HUES6 (cell line): ENCODE measurements around the gene ERVW-1.
"Not testable (repeated sequence)": the region's sequence is repeated elsewhere in the genome, so short reads cannot be mapped to it uniquely, and the experiment has no call there.

Source experiments
- H3K27ac ChIP-seq: 2 replicates; pipeline ENCODE4 v1.7.0; 2013; ENCODE audit warnings: low read depth, mild to moderate bottlenecking, low read length, inconsistent platforms
- H3K27me3 ChIP-seq: 2 replicates; pipeline ENCODE4 v1.6.1; 2013; ENCODE audit warnings: low read length; ENCODE audit not compliant: control insufficient read depth, insufficient read depth
- H3K36me3 ChIP-seq: 2 replicates; pipeline ENCODE4 v1.6.1; 2013; ENCODE audit warnings: low read length; ENCODE audit not compliant: control insufficient read depth, insufficient read depth
- H3K4me1 ChIP-seq: 2 replicates; pipeline ENCODE4 v1.6.1; 2013; ENCODE audit warnings: low read length; ENCODE audit not compliant: control insufficient read depth, insufficient read depth
- H3K4me3 ChIP-seq: 2 replicates; pipeline ENCODE4 v1.5.1; 2013; ENCODE audit warnings: low read depth, low read length
- H3K9ac ChIP-seq: one replicate; pipeline ENCODE4 v1.6.1; 2013; ENCODE audit warnings: mild to moderate bottlenecking, low read length
- H3K9me3 ChIP-seq: 2 replicates; pipeline ENCODE4 v1.6.1; 2013; ENCODE audit warnings: low read depth, low read length; ENCODE audit not compliant: control insufficient read depth, insufficient read depth

Gene ERVW-1

DNA sequence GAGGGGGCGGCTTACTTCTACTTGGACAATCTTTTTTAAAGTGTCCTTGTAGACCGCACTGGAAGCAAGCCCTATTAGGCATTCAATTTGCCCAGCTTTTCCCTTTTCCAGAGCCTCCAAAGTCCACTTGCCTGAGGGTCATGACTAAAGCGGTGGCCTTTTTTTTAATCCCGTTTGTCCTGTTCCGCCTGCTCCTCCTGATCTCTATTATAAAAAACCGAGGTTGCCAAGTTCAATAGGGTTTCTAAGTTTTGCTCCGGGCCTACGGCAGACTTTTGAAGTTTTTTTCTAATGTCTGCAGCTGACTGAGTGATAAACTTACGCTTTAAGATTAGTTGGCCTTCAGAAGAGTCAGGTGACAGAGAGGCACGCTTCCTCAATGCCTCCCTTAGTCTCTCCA, 3.8 kb downstream of the ERVW-1 start:
- H3K27me3 ChIP-seq, H3K4me1 ChIP-seq, H3K4me3 ChIP-seq, H3K36me3 ChIP-seq, H3K9ac ChIP-seq, H3K27ac ChIP-seq, H3K9me3 ChIP-seq: not testable (repeated sequence)

DNA sequence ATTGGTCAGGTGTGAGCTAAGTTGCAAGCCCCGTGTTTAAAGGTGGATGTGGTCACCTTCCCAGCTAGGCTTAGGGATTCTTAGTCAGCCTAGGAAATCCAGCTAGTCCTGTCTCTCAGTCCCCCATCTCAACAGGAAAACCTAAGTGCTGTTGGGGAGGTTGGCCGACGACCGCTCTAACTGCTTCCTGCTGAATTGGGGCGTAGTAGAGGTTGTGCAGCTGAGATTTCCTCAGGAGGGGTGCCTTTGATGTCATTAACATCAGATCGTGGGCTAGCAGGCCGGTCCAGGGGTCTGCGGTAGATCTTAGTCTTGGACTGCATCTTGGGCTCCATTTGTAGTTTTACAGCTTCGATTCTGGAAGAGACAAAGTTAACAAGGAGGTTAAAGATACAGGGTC, 9.2 kb downstream of the ERVW-1 start:
- H3K9ac ChIP-seq, H3K27ac ChIP-seq, H3K36me3 ChIP-seq, H3K4me1 ChIP-seq, H3K9me3 ChIP-seq, H3K4me3 ChIP-seq, H3K27me3 ChIP-seq: not testable (repeated sequence)

- no peak overlapping the region for H3K4me3 ChIP-seq
- H3K4me1 ChIP-seq = no peaks in the 10 kb centered on the region
- H3K27ac ChIP-seq = no peak overlapping the region
- no peak overlapping the region for H3K9ac ChIP-seq
- H3K36me3 ChIP-seq = no peaks in the 10 kb centered on the region
- H3K9me3 ChIP-seq = peaks cover 9% of the 10 kb centered on the region; the same call in 1 of the 2 replicates
- H3K27me3 ChIP-seq = no peaks in the 10 kb centered on the region
Observed at GRCh38 chr7:92466682-92467081, 11.1 kb downstream of the ERVW-1 start.

GRCh38 chr7:92464515-92464914, 13.2 kb downstream of the ERVW-1 start:
- H3K36me3 ChIP-seq = no peaks in the 10 kb centered on the region
- no peak overlapping the region for H3K27ac ChIP-seq
- H3K9ac ChIP-seq = no peak overlapping the region
- no peaks in the 10 kb centered on the region for H3K27me3 ChIP-seq
- no peaks in the 10 kb centered on the region for H3K4me1 ChIP-seq
- peaks cover 9% of the 10 kb centered on the region; the same call in 1 of the 2 replicates for H3K9me3 ChIP-seq
- no peak overlapping the region for H3K4me3 ChIP-seq

- H3K4me3 ChIP-seq = no peak overlapping the region
- no peaks in the 10 kb centered on the region for H3K9me3 ChIP-seq
- no peaks in the 10 kb centered on the region for H3K27me3 ChIP-seq
- 0 out of 2 replicates have a peak, but pooled peaks cover 3% of the 10 kb centered on the region for H3K36me3 ChIP-seq
- H3K27ac ChIP-seq = no peak overlapping the region
- H3K9ac ChIP-seq = no peak overlapping the region
- no peaks in the 10 kb centered on the region for H3K4me1 ChIP-seq
Observed at GRCh38 chr7:92462560-92462959, 15.2 kb downstream of the ERVW-1 start.

GRCh38 chr7:92461027-92462003, 16.4 kb downstream of the ERVW-1 start:
- Histone ChIP-seq H3K36me3 (peaks cover 12% of the 10 kb centered on the region), H3K9me3 (no peaks in the 10 kb centered on the region), H3K27ac (no peak overlapping the region), H3K27me3 (no peaks in the 10 kb centered on the region), H3K9ac (no peak overlapping the region), H3K4me1 (no peaks in the 10 kb centered on the region), H3K4me3 (no peak overlapping the region)

GRCh38 chr7:92460510-92460909, 17.2 kb downstream of the ERVW-1 start:
- Histone ChIP-seq H3K27me3 (no peaks in the 10 kb centered on the region), H3K9ac (no peak overlapping the region), H3K27ac (no peak overlapping the region)

GRCh38 chr7:92460109-92460508, 17.6 kb downstream of the ERVW-1 start:
- H3K36me3 ChIP-seq = peaks cover 24% of the 10 kb centered on the region
- H3K4me3 ChIP-seq = no peak overlapping the region
- H3K27me3 ChIP-seq = no peaks in the 10 kb centered on the region
- no peaks in the 10 kb centered on the region for H3K4me1 ChIP-seq
- no peak overlapping the region for H3K9ac ChIP-seq
- H3K27ac ChIP-seq = no peak overlapping the region
- H3K9me3 ChIP-seq = no peaks in the 10 kb centered on the region

More at GRCh38 chr7:92460510-92460909, 17.2 kb downstream of the ERVW-1 start:
- Histone ChIP-seq H3K4me3 (no peak overlapping the region), H3K36me3 (peaks cover 20% of the 10 kb centered on the region), H3K4me1 (no peaks in the 10 kb centered on the region), H3K9me3 (no peaks in the 10 kb centered on the region)

- H3K27me3 ChIP-seq = no peaks in the 10 kb centered on the region
- H3K4me3 ChIP-seq = no peak overlapping the region
- peaks cover 63% of the 10 kb centered on the region for H3K36me3 ChIP-seq
- no peaks in the 10 kb centered on the region for H3K4me1 ChIP-seq
- H3K9me3 ChIP-seq = no peaks in the 10 kb centered on the region
- no peak overlapping the region for H3K27ac ChIP-seq
- no peak overlapping the region for H3K9ac ChIP-seq
Observed at GRCh38 chr7:92456236-92456635, 21.5 kb downstream of the ERVW-1 start.

DNA sequence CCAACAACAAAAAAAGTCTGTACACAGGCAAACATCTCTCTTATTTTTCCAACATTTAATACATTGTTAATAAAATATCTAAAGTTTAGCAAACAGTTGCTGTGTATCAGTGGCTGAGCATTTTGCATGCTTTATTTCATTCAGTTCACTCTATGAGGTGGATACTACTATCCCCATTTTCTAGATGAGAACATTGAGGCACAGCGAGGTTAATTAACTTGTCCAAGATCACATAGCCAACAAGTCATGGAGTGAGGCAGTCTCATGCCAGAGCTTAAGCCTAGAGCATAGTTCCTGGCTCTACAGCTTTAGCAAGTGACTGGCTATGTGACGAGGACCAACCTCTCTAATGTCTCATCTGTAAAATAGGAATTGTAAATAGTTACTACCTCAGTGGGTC, 26.1 kb downstream of the ERVW-1 start:
- Histone ChIP-seq H3K27me3 (no peaks in the 10 kb centered on the region), H3K4me3 (no peak overlapping the region), H3K4me1 (peaks cover 2% of the 10 kb centered on the region; the same call in 1 of the 2 replicates), H3K9me3 (no peaks in the 10 kb centered on the region), H3K9ac (no peak overlapping the region), H3K27ac (no peak overlapping the region), H3K36me3 (peaks cover 70% of the 10 kb centered on the region)

DNA sequence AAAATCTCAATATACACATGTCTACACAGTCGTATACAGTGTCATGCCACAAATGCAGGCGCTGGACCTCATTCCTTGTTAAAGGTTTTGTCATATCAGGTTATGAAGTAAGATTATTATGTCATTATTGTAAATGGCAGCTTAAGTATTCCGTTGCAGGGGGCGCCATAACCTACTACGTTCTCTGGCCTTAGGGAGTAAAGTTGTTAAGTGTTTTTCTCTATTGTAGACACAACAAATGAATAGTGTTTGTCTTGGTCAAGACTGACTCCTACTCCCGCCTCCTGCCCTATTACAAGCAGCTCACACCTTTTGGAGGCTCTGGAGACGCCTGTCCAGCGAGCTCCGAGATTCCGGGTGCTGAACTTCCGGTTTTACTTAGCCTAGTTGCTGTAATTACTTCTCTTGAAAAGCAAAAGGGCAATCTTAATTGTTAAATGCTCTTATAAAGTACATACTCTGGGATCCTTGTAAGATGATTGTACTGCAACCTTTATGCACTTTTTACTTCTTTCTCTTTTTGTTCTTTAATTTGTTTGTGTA, 29.5 kb downstream of the ERVW-1 start:
- Histone ChIP-seq H3K4me3 (peak overlapping the region; percentile 83), H3K4me1 (peaks cover 2% of the 10 kb centered on the region; the same call in 1 of the 2 replicates), H3K36me3 (peaks cover 36% of the 10 kb centered on the region), H3K27me3 (no peaks in the 10 kb centered on the region), H3K9me3 (no peaks in the 10 kb centered on the region; the same call in 1 of the 2 replicates), H3K9ac (peak overlapping the region; percentile 95), H3K27ac (no peak overlapping the region)
